NCI-H748 (cell line): ENCODE data around the gene ROM1.
"Not testable (repeated sequence)": the region's sequence is repeated elsewhere in the genome, so short reads cannot be mapped to it uniquely, and the experiment has no call there.

ENCODE experiments used
- DNase-seq: peaks from one replicate; lab custom pipeline; 2025; ENCODE audit not compliant: unreplicated experiment; lab: John Stamatoyannopoulos, UW

Gene ROM1

DNA sequence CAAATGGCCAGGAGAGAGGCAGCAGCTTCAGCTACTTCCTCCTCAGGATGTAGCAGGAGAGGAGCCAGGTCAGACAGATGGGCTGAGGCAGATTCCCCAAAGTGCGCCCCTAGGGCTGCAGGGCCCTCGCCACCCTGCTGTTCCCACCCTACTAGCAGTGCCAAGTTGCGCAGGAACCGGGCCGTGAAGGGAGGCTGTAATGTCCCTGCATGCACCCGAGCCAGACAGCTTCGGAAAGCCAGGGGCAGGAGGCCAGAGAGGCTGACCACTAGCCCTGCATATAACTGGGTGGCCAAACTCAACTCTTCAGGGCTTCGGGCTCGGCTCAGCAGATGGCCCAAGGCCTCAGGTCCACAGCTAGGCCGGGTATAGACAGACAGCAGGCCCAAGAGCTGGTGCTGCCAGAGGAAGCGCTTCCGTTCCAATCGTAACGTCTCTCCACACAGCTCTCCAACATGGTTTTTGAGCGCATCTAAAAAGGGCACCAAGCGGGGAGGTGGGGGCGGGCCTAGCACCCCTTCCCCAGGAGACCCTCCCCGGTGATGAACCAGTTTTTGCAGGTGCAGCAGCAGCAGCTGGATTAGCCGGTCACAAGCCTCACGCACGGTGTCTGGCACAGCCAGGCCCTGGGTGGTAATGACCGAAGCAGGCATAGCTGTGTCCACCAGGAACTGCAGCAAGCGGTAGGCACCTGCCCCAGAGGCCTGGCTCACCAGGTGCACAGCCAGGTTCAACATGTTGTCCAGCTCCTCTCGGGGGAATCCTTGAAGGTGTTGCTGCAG lies 35.3 kb downstream of the ROM1 start:
- no peak for DNase-seq

DNA sequence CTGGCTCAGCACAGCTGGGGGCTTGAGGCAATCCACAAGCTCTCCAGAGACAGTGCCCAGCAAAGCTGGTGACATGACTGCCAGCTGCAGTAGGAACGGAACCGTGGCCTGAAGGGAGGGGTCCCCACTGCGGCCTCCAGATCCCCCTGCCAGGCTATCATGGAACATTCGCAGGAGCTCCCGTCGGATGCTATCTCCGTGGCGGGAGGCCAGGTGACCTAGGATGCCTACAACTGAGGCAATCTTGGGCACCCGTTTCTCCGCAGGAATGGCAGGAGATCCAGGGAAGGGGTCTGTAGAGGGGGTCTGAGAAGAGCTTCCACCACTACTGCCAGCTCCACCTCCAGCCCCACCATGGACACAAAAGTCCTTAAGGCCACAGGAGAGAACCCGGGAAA lies 35.9 kb downstream of the ROM1 start:
- DNase-seq, result no peak

DNA sequence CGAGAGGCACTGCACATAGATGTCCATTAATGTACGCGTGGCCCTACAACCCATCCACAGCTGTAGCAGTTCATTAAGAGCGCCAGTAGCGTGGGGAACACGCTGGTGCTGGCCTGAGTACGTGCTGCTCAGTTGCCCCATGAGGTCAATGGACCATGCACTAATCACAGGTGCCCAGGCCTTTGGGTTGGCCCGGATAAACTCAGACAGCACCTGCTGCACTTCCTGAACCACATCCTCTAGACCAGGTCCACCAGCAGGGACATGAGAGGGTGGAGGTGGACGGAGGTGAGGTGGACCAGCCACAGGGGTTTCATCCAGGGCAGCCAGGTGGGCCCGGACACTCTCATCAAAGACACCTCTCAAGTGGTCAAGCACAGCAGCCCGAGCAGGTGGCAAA lies 36.4 kb downstream of the ROM1 start:
- DNase-seq, result no peak

DNA sequence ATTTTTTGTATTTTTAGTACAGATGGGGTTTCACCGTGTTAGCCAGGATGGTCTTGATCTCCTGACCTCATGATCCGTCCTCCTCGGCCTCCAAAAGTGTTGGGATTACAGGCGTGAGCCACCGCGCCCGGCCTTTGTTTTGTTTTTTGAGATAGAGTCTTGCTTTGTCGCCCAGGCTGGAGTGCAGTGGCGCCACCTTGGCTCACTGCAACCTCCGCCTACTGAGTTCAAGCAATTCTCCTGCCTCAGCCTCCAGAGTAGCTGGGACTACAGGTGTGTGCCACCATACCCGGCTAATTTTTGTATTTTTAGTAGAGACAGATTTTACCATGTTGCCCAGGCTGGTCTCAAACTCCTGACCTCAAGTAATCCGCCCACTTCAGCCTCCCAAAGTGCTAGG lies 37.2 kb downstream of the ROM1 start:
- DNase-seq, result not testable (repeated sequence)

DNA sequence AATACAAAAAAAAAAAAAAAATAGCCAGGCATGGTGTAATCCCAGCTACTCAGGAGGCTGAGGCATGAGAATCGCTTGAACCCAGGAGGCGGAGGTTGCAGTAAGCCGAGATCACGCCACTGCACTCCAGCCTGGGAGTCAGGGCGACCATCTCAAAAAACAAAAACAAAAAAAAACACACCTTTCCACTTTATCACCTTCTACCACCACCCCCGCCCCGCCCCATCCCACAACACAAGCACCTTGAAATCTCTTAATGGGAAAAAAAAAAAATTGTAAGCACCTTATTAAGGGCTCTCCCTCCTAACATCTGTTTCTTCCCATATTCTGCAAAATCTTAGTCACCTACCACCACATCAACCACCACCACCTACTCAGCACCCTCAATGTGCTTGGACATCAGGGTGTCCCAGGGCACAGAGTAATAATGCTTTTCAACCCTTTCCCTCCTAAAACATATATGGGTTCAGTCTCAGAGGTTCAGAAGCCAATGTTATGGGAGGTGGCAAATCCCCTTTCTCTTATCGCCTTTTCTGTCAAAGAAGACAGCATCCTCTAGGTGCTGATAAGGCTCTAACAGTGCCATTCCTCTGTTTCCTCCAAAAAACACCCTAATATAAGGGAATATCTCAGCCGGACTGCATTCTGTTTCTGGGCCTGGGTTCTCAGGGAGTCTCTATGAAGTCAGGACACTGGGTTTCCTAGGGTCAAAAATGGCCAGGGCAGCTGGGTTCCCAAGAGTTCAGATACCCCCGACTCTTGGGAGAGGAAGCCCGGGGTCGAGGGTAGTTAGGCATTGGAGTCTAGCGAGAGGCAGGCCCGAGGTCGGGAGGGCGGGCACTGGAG lies 39.3 kb downstream of the ROM1 start:
- no peak for DNase-seq

DNA sequence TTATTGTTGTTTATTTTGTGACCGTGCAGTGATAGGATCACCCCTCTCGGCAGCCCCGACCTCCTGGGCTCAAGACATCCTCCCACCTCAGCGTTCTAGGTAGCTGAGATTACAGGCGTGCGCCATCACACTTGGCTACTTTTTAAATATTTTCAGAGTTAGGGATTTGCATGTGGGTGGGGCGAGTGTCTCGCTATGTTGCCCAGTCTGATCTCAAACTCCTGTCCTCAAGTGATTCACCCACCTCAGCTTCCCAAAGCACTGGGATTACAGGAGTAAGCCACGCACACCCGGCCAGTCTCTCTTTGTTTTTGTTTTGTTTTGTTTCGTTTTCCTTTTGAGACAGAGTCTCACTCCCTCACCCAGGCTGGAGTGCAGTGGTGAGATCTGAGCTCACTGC lies 41.2 kb downstream of the ROM1 start:
- DNase-seq, result no peak

DNA sequence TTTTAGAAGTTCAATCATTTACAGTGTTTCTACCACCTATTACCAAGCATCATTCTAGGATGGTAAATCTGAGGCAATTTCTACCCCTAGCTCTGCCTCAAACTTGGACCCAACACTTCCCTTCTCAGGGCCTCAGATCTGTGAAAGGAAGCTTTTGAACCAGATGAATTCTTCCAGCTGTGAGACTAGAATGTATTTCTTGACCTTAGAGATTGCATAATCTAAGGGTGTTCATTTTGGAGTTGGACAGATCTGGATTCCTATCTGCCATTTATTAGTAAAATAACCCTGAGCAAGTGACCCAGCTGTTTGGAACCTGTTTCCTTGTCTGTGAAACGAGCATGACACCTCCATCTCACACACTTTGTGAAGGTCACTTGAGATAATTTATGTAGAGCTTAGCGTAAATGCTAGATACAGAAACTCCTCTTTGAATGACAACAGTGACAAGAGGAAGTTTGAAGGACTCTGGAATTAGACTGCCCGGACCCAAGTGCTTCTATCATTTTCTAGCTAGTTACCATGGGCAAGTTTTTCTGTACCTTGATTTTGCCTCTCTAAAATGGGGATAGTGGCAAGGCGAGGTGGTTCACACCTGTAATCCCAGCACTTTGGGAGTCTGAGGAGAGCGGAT lies 43.9 kb downstream of the ROM1 start:
- DNase-seq, result no peak

DNA sequence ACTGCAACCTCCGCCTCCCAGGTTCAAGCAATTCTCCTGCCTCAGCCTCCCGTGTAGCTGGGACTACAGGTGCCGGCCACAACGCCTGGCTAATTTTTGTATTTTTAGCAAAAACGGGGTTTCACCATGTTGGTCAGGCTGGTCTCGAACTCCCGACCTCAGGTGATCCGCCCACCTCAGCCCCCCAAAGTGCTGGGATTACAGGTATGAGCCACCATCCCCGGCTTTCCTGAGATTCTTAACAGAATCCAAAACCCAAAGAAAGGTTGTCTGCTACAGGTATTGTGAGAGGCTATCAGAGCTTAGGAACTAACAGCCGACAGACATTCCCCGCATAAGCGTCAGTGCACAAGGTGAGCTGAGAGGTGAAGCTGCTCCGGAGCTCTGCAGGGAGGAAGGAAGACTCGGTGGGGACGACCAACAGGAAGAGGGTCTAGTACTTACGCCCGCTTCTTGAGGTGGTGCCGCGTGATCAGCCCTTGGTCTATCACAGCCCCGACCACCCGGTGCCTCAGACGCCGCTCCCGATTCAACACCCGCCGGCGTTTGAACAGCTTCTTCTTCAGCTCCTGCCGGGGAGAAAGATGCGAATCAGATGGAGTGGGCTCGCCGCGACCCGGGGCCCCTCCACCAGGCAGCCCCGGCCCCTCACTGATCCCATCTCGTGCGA lies 51.5 kb downstream of the ROM1 start:
- DNase-seq, result peak; percentile 77
